Measurements from ENCODE around the gene GPR6. TPM values are rescaled to one million over a fixed set of nuclear protein-coding genes. Genes with fewer than 3 reads are reported as not detected.

Gene GPR6
- polyA plus RNA-seq, 1 donor: not detected

DNA sequence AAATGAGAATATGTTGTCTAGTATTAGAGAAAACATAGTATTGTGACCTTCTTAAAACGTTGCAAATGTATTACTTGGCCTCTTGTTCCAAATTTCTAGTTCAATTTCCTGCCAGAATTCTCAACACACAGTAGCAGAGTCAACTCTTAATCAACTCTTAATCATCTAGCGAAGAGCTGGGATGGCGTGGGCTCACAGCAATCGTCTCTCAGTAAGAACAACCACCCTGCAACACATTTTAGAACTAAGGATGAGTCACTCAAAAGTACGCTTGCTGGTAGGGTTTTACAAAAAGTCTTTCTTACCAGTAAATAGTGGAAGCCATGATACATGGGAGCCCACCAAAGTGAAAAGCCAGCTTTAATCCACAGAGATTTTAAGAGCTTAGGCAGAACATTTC is 24.6 kb downstream of the GPR6 start:
- DNase-seq: no peak

DNA sequence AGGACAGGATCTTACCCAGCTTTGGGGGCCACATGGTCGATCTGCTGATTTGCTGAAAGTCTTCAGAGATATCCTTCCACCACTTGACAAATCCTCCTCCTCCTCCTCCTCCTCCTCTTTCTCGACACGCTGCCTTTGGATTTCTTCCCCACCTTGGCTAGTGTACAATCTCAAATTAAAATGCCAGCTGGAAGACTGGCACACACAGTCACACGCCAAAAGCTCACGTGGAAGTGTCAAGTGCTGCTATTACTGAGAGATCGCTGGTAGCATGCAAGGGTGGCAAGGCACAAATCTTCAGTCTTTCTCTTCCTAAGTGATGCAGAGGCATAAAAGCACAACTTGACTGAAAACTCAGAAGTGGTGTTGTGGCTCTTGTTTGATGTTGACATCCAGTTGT is 35.3 kb downstream of the GPR6 start:
- DNase-seq: no peak

DNA sequence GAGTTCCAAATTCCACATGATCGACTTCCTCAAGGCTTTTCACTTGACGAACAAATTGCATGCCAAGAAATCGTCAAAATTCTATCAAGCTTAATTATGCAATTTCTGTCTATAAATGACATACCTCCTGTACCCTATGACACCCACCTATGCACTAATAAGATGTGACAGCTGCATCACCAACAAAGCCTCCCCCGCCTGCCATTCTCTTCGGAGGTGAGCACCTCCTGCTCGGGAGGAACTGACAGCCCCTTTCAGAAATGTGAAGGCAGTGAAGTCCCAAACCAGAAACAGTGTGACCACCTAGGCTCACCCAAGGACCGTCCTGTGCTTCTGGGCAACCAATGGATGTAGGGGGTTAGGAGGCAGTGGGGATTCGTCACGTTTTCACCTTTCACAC is 37.1 kb downstream of the GPR6 start:
- DNase-seq: no peak

DNA sequence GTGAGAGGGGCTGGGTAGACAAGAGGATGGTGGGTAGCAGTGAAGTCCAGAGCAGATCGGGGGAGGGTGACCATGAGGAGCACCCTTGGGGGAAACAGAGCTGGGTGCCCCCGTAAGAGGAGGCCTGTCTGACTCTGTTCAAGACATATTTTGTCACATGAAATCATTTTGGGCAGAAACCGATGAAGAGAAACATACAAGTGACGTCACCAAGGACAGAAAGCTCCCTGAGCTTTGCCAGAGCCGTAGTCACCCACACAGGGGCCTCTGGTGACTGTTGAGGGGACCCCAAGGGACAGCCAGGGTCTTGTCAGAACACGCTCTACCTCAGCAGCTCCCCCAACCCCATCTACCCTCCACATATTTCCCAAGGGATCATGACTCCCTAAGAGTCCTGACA is 39.2 kb downstream of the GPR6 start:
- DNase-seq: no peak

DNA sequence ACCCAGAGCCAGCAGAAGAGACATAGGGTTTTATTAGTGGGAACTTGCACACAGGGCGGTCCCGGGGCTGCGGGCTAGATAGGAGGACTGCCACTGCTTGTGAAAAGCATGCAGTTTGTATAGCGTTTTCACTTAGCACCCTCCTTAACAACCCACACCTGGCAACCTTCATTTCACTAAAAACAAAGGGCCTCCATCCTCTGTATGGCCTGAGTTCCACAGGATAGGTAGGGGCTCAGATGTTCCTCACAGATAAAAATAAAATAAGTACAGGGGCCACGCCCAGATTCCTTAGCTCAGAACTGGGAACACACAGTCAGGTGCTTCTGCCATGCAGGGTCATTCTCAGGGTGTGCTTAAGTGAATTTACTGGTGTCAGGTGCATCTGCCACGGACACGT is 39.8 kb downstream of the GPR6 start:
- no peak for DNase-seq

DNA sequence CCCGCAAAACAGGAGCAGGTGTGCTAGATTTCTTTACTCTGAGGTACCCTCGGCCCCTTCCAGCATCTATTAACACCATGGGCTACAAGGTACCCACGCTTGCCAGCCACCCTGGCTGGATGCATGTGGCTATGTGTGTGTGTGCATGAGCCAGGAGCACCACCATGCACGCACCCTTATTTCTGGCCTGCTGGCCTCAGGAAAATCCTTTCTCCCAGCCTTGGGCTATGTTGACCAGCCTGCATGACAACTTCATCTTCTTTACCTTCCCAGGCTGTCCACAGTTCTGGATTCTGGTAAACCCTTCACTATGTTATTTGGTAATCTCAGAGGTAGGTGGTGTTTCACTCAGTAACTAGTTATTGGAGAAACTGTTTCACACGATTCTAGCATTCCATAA is 40.4 kb downstream of the GPR6 start:
- DNase-seq: no peak

DNA sequence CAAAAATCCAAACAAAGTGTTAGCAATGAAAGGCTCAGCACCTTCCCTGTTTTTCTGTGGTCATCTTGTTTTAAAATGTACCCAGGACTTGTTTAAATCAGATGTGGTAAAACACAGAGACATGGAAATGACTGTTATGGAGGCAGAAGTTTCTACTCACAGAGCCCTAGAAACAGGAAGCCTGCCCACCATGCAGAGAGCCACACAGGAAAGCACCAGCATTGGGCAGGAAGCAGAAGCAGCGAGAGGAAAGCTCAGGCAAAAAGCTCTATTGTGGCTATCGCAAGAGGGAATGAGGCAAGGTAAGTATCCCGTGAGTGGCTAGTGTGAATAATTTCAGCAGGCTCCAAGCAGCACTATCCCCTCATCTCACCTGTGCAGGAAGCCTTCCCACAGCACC is 42.8 kb downstream of the GPR6 start:
- no peak for DNase-seq

DNA sequence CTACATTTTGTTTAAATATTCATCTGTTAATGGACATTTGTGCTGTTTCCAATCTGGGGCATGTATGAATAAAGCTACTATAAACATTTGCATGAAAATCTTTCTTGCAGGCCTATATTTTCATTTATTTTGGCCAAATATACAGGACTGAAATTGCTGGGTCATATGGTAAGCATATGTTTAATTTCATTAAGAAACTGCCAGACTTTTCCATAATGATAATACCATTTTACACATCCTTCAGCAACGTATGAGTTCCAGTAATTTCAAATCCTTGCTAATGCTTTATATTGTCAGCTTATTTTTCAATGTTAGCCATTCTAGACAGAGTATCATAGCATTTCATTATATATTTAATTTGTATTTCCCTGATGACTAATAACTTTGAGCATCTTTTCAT is 51.0 kb downstream of the GPR6 start:
- no peak for DNase-seq

Other genes starting within 250 kb of the GPR6 start
- 7.7 TPM for gene WASF1, start 201.4 kb downstream of the GPR6 start, polyA plus RNA-seq (ENCODE audit: insufficient read length)
- 14.2 TPM for gene CDC40, start 202.1 kb downstream of the GPR6 start, polyA plus RNA-seq (ENCODE audit: insufficient read length)

Measured in hindlimb muscle (tissue), 1 donor.